COLO668 (cell line): Measurements from ENCODE around the gene ZMYM4.

Experiments used
- DNase-seq: peaks from one replicate; lab custom pipeline; 2025; ENCODE audit not compliant: unreplicated experiment; lab: John Stamatoyannopoulos, UW

Gene ZMYM4

GRCh38 chr1:35274197-35274596 is 5.7 kb downstream of the ZMYM4 start:
- DNase-seq = no peak

- no peak for DNase-seq
Observed at GRCh38 chr1:35278886-35279554, 10.5 kb downstream of the ZMYM4 start.

GRCh38 chr1:35279555-35279904 is 11.0 kb downstream of the ZMYM4 start:
- no peak for DNase-seq

- DNase-seq = no peak
Observed at GRCh38 chr1:35280006-35280405, 11.5 kb downstream of the ZMYM4 start.

- no peak for DNase-seq
Observed at GRCh38 chr1:35281565-35281964, 13.1 kb downstream of the ZMYM4 start.

- DNase-seq = no peak
Observed at GRCh38 chr1:35282172-35282571, 13.7 kb downstream of the ZMYM4 start.

GRCh38 chr1:35284852-35285251 is 16.3 kb downstream of the ZMYM4 start:
- no peak for DNase-seq

- DNase-seq = no peak
Observed at GRCh38 chr1:35285771-35286606, 17.5 kb downstream of the ZMYM4 start.

- no peak for DNase-seq
Observed at GRCh38 chr1:35287807-35288640, 19.5 kb downstream of the ZMYM4 start.

GRCh38 chr1:35288761-35289160 is 20.3 kb downstream of the ZMYM4 start:
- no peak for DNase-seq

- DNase-seq = no peak
Observed at GRCh38 chr1:35290452-35290851, 21.9 kb downstream of the ZMYM4 start.

- DNase-seq = no peak
Observed at GRCh38 chr1:35294809-35295208, 26.3 kb downstream of the ZMYM4 start.

- no peak for DNase-seq
Observed at GRCh38 chr1:35297886-35298285, 29.4 kb downstream of the ZMYM4 start.

GRCh38 chr1:35298464-35298863 is 30.0 kb downstream of the ZMYM4 start:
- DNase-seq = peak; percentile 23

GRCh38 chr1:35300376-35300775 is 31.9 kb downstream of the ZMYM4 start:
- DNase-seq = no peak

- no peak for DNase-seq
Observed at GRCh38 chr1:35301674-35302392, 33.3 kb downstream of the ZMYM4 start.

- no peak for DNase-seq
Observed at GRCh38 chr1:35305383-35305782, 36.9 kb downstream of the ZMYM4 start.

- DNase-seq = no peak
Observed at GRCh38 chr1:35315649-35316048, 47.1 kb downstream of the ZMYM4 start.

GRCh38 chr1:35316264-35316663 is 47.8 kb downstream of the ZMYM4 start:
- DNase-seq = no peak

- DNase-seq = no peak
Observed at GRCh38 chr1:35319988-35320713, 51.6 kb downstream of the ZMYM4 start.
